Liver (tissue), 9 donors: ENCODE data around the gene MEGF10. TPM values are rescaled to one million over a fixed set of nuclear protein-coding genes. Genes with fewer than 3 reads are reported as not detected.

Experiments
- DNase-seq: peaks from one replicate; pipeline ENCODE4 v3.0.0-alpha.2; 2017; ENCODE audit warnings: low spot score
- H3K27ac ChIP-seq, 2 donors: one replicate each; pipeline ENCODE4 v1.7.0; 2013; ENCODE audit warnings: inconsistent platforms in 2 of 2, low read length in 2 of 2, control low read depth in 1 of 2, low read depth in 1 of 2, mild to moderate bottlenecking in 1 of 2
- H3K27me3 ChIP-seq, 4 donors: one replicate each; pipeline versions ENCODE4 v1.6.1 to v1.7.0; 2013; ENCODE audit warnings: low read length in 3 of 4, inconsistent platforms in 1 of 4, mild to moderate bottlenecking in 1 of 4, moderate library complexity in 1 of 4; ENCODE audit not compliant: control insufficient read depth in 4 of 4, insufficient read depth in 4 of 4
- H3K36me3 ChIP-seq, 4 donors: one replicate each; pipeline versions ENCODE4 v1.6.1 to v1.7.0; 2013; ENCODE audit warnings: low read length in 3 of 4, mild to moderate bottlenecking in 3 of 4, low read depth in 1 of 4, moderate library complexity in 1 of 4; ENCODE audit not compliant: control insufficient read depth in 4 of 4, insufficient read depth in 3 of 4
- H3K4me1 ChIP-seq, 4 donors: one replicate each; pipeline versions ENCODE4 v1.6.1 to v1.7.0; 2013; ENCODE audit warnings: low read length in 3 of 4, mild to moderate bottlenecking in 3 of 4, moderate library complexity in 1 of 4; ENCODE audit not compliant: control insufficient read depth in 4 of 4, insufficient read depth in 4 of 4
- H3K4me3 ChIP-seq, 3 donors: one replicate each; pipeline versions ENCODE4 v1.6.1 to v1.7.0; 2013; ENCODE audit warnings: low read length in 3 of 3, control low read depth in 1 of 3, low read depth in 1 of 3, mild to moderate bottlenecking in 1 of 3
- H3K9ac ChIP-seq, 2 donors: one replicate each; pipeline ENCODE4 v1.7.0; 2013; ENCODE audit warnings: low read length in 2 of 2, mild to moderate bottlenecking in 2 of 2, moderate library complexity in 2 of 2, control low read depth in 1 of 2, low read depth in 1 of 2
- H3K9me3 ChIP-seq, 4 donors: one replicate each; pipeline versions ENCODE4 v1.6.1 to v1.7.0; 2013; ENCODE audit warnings: low read length in 3 of 4; ENCODE audit not compliant: control insufficient read depth in 4 of 4
- ATF3 ChIP-seq: IDR thresholded peaks from 2 replicates; pipeline ENCODE4 v1.6.1; 2016; ENCODE audit warnings: antibody characterized with exemption
- CTCF ChIP-seq: fragments of 150-350 bp; IDR thresholded peaks from 2 replicates; pipeline ENCODE4 v1.5.1; 2017; ENCODE audit warnings: improper control_type of control experiment, low read depth, low read length; ENCODE audit not compliant: missing input control
- FOXA1 ChIP-seq: IDR thresholded peaks from 2 replicates; pipeline ENCODE4 v1.6.1; 2016; ENCODE audit warnings: antibody characterized with exemption
- GABPA ChIP-seq, 2 donors: IDR thresholded peaks in 1 of 2; conservative IDR thresholded peaks in 1 of 2; 2 replicates each; pipeline ENCODE4 v1.6.1; 2016; ENCODE audit warnings: antibody characterized with exemption in 2 of 2, mild to moderate bottlenecking in 1 of 2, moderate library complexity in 1 of 2
- HNF4G ChIP-seq: IDR thresholded peaks from 2 replicates; pipeline ENCODE4 v1.6.1; 2016; ENCODE audit warnings: antibody characterized with exemption
- JUND ChIP-seq, 2 donors: IDR thresholded peaks; 2 replicates each; pipeline ENCODE4 v1.6.1; 2016; ENCODE audit warnings: antibody characterized with exemption in 2 of 2
- MAX ChIP-seq: IDR thresholded peaks from 2 replicates; pipeline ENCODE4 v1.6.1; 2016; ENCODE audit warnings: antibody characterized with exemption
- NR2F2 ChIP-seq: IDR thresholded peaks from 2 replicates; pipeline ENCODE4 v1.6.1; 2016; ENCODE audit warnings: antibody characterized with exemption
- RAD21 ChIP-seq, 2 donors: IDR thresholded peaks; 2 replicates each; pipeline ENCODE4 v1.6.1; 2016; ENCODE audit warnings: antibody characterized with exemption in 2 of 2, mild to moderate bottlenecking in 2 of 2
- REST ChIP-seq: IDR thresholded peaks from 2 replicates; pipeline ENCODE4 v1.6.1; 2016; ENCODE audit warnings: antibody characterized with exemption, mild to moderate bottlenecking
- RXRA ChIP-seq, 2 donors: IDR thresholded peaks; 2 replicates each; pipeline ENCODE4 v1.6.1; 2017 to 2018; ENCODE audit warnings: antibody characterized with exemption in 2 of 2, mild to moderate bottlenecking in 1 of 2
- SP1 ChIP-seq: IDR thresholded peaks from 2 replicates; pipeline ENCODE4 v1.6.1; 2018; ENCODE audit warnings: antibody characterized with exemption, mild to moderate bottlenecking
- TAF1 ChIP-seq: conservative IDR thresholded peaks from 2 replicates; pipeline ENCODE4 v1.6.1; 2016; ENCODE audit warnings: antibody characterized with exemption, mild to moderate bottlenecking
- ZBTB33 ChIP-seq: IDR thresholded peaks from 2 replicates; pipeline ENCODE4 v1.6.1; 2016; ENCODE audit warnings: antibody characterized with exemption
- WGBS: extraction: QIAGEN DNeasy Blood & Tissue Kit; methylation state at CpG from one replicate; pipeline ENCODE4 v1.1.7; 2013; 5-methylcytosine and 5-hydroxymethylcytosine counted together
- polyA plus RNA-seq, 2 donors: library from polyadenylated mRNA; stranded (reverse) in 1 of 2; unstranded in 1 of 2; fragments of 200-250 nt in 1 of 2; fragments of >200 nt in 1 of 2; fragmentation: Nextera tagmentation in 1 of 2; extraction: Ambion mirVana in 1 of 2; gene quantifications; one replicate each; pipeline versions ENCODE4 v1.2.1 to v1.2.3, GENCODE V29; 2013 to 2015
- total RNA-seq, 2 donors: library from RNA; depleted of rRNA; stranded (reverse); fragments of >200 nt; gene quantifications; one replicate each; pipeline ENCODE4 v1.2.3, GENCODE V29; 2014
- donor health status: healthy.
- donor health status: healthy.
- donor health status: healthy.
- donor health status: healthy.
- donor health status: healthy.

MEGF10 gene
- total and polyA plus RNA-seq, 4 donors, result 0.05 to 1.0 (median 0.33) TPM; not detected in 1

- Histone ChIP-seq H3K27ac (no peak overlapping the region), H3K9ac (no peak overlapping the region), H3K4me3 (no peak overlapping the region), H3K4me1 (no peaks in the 10 kb centered on the region), H3K27me3 (no peaks in the 10 kb centered on the region), H3K9me3 (no peaks in the 10 kb centered on the region), H3K36me3 (no peaks in the 10 kb centered on the region)
- TF ChIP-seq RXRA (IDR thresholded peaks at IDR 0.05) (no peak), ZBTB33 (no peak), ATF3 (no peak), MAX (no peak)
- 89% methylated on average over 7 of the region's 7 CpGs for WGBS
- DNase-seq, result no peak
Observed at GRCh38 chr5:127447827-127448226, 157.2 kb downstream of the MEGF10 start.

- Histone ChIP-seq H3K9ac (no peak overlapping the region), H3K9me3 (no peaks in the 10 kb centered on the region), H3K27me3 (no peaks in the 10 kb centered on the region), H3K36me3 (no peaks in the 10 kb centered on the region), H3K4me3 (no peak overlapping the region), H3K27ac (no peak overlapping the region), H3K4me1 (no peaks in the 10 kb centered on the region)
- 95% methylated on average over 3 of the region's 3 CpGs for WGBS
- DNase-seq, result no peak
- TF ChIP-seq RAD21 (IDR thresholded peaks at IDR 0.05), result no peak
- no peak for TF ChIP-seq REST
- no peak for TF ChIP-seq FOXA1
- no peak for TF ChIP-seq ATF3
- no peak for TF ChIP-seq SP1
- TF ChIP-seq NR2F2, result no peak
- TF ChIP-seq TAF1, result no peak
- TF ChIP-seq MAX, result no peak
- TF ChIP-seq RXRA (IDR thresholded peaks at IDR 0.05), result no peak
- no peak for TF ChIP-seq CTCF
- TF ChIP-seq GABPA (IDR thresholded peaks at IDR 0.05 in 1 of 2, conservative IDR thresholded peaks at IDR 0.05 in 1 of 2), result no peak
- no peak for TF ChIP-seq HNF4G
- TF ChIP-seq JUND (IDR thresholded peaks at IDR 0.05), result no peak
Observed at GRCh38 chr5:127450046-127450445, 159.4 kb downstream of the MEGF10 start.
